Chondrocyte (in vitro differentiated cells): ENCODE results near the gene EPHA1. TPM values are rescaled to one million over a fixed set of nuclear protein-coding genes. Genes with fewer than 3 reads are reported as not detected.
A peak's percentile ranks its signal among the peaks of the same experiment; 100 is the strongest.

Experiments
- DNase-seq: peaks from one replicate; pipeline ENCODE4 v3.0.0; 2021; ENCODE audit warnings: mixed read lengths, low spot score
- H3K27ac Mint-ChIP-seq: one replicate; pipeline ENCODE4 v1.8.0; 2021; ENCODE audit warnings: mild to moderate bottlenecking, moderate library complexity, mixed read lengths; ENCODE audit not compliant: unreplicated experiment
- H3K27me3 Mint-ChIP-seq: 2 replicates; pipeline ENCODE4 v1.8.0; 2021; ENCODE audit warnings: low read depth, mixed read lengths
- H3K36me3 Mint-ChIP-seq: 2 replicates; pipeline ENCODE4 v1.8.0; 2021; ENCODE audit warnings: low read depth, mixed read lengths
- H3K4me1 Mint-ChIP-seq: 2 replicates; pipeline ENCODE4 v1.8.0; 2021; ENCODE audit warnings: low read depth, mild to moderate bottlenecking, mixed read lengths
- H3K4me3 Mint-ChIP-seq: one replicate; pipeline ENCODE4 v1.8.0; 2021; ENCODE audit warnings: mild to moderate bottlenecking, moderate library complexity, mixed read lengths; ENCODE audit not compliant: unreplicated experiment
- H3K9me3 Mint-ChIP-seq: 2 replicates; pipeline ENCODE4 v1.8.0; 2021; ENCODE audit warnings: low read depth, mixed read lengths
- CTCF ChIP-seq: fragments of 200-600 bp; sonication (generic); IDR thresholded peaks from 2 replicates; pipeline ENCODE4 v1.5.0; 2021; ENCODE audit warnings: antibody characterized with exemption, mild to moderate bottlenecking, moderate library complexity
- total RNA-seq: library from RNA; stranded (reverse); gene quantifications from 3 replicates; pipeline ENCODE4 v1.2.1, GENCODE V29; 2021

Gene EPHA1
- total RNA-seq, 1 donor from 2014 or later = not detected

- peak within 1 kb of the TSS; percentile 89 for H3K4me3 Mint-ChIP-seq
- no peak for TF ChIP-seq CTCF
- H3K4me1 Mint-ChIP-seq = peaks cover 21% of the 10 kb centered on the region
- peak; percentile 97 for DNase-seq
- H3K27ac Mint-ChIP-seq = peak within 1 kb of the TSS; percentile 98
- no peaks in the 10 kb centered on the region for H3K27me3 Mint-ChIP-seq
- H3K36me3 Mint-ChIP-seq = peaks cover 6% of the 10 kb centered on the region
- no peaks in the 10 kb centered on the region for H3K9me3 Mint-ChIP-seq
Measured at GRCh38 chr7:143380646-143381426, 27.8 kb downstream of the EPHA1 start, which contains the start of gene ZYX. Gene ZYX (plus strand): TSS chr7:143381345. CDS start chr7:143381572, 227 bp downstream.

- Mint-ChIP-seq H3K4me3 (peak overlapping the region; percentile 89), H3K27ac (peak overlapping the region; percentile 98), H3K36me3 (peaks cover 6% of the 10 kb centered on the region), H3K4me1 (peaks cover 22% of the 10 kb centered on the region), H3K27me3 (no peaks in the 10 kb centered on the region), H3K9me3 (no peaks in the 10 kb centered on the region)
- DNase-seq = peak; percentile 92
- peak; percentile 98 for TF ChIP-seq CTCF
Measured at GRCh38 chr7:143380260-143380645, 28.4 kb downstream of the EPHA1 start.

- no peak for TF ChIP-seq CTCF
- Mint-ChIP-seq H3K4me1 (peaks cover 23% of the 10 kb centered on the region), H3K27me3 (no peaks in the 10 kb centered on the region), H3K9me3 (no peaks in the 10 kb centered on the region), H3K36me3 (peaks cover 6% of the 10 kb centered on the region), H3K4me3 (peak overlapping the region; percentile 89), H3K27ac (peak overlapping the region; percentile 98)
- DNase-seq = no peak
Measured at GRCh38 chr7:143379611-143380259, 28.9 kb downstream of the EPHA1 start.

- DNase-seq = no peak
- Mint-ChIP-seq H3K4me1 (peaks cover 32% of the 10 kb centered on the region), H3K9me3 (no peaks in the 10 kb centered on the region), H3K4me3 (no peak overlapping the region), H3K27ac (no peak overlapping the region), H3K36me3 (no peaks in the 10 kb centered on the region), H3K27me3 (no peaks in the 10 kb centered on the region)
- TF ChIP-seq CTCF = no peak
Measured at GRCh38 chr7:143376396-143376795, 32.3 kb downstream of the EPHA1 start.

GRCh38 chr7:143375298-143376034 lies 33.2 kb downstream of the EPHA1 start:
- TF ChIP-seq CTCF = no peak
- Mint-ChIP-seq H3K9me3 (no peaks in the 10 kb centered on the region), H3K4me1 (peaks cover 32% of the 10 kb centered on the region), H3K27ac (peak overlapping the region; percentile 23), H3K36me3 (no peaks in the 10 kb centered on the region), H3K27me3 (no peaks in the 10 kb centered on the region), H3K4me3 (no peak overlapping the region)
- peak; percentile 51 for DNase-seq
